GM11168 (cell line): ENCODE data around the gene CDC7.

Experiments used
- in situ Hi-C: fragments of 300-500 bp; cut with MboI; formaldehyde crosslinking; loops from one replicate; pipeline ENCODE4 v1.12.0; 2022; ENCODE audit warnings: low sequenced_read_pairs; ENCODE audit not compliant: unreplicated experiment

The CDC7 gene

DNA sequence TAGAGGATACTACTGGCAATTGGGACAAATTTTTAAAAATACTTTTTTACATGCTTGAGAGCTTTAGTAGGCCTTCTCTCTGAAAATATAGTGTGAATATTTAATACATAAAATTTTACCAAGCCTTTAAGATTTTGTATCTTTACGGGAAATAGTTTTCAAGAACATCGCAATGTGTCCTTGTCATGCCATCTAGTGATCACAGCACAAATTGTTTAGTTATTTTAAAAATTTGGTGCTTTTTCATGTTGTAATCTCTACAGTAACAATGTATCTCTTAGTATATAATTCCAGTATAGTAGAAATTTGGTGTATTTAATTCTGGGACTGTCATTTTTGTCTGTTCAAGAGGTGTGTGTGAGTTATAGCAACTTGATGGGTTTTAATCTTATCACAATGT is 6.7 kb downstream of the CDC7 start:
- in situ Hi-C loops: no loop called here

DNA sequence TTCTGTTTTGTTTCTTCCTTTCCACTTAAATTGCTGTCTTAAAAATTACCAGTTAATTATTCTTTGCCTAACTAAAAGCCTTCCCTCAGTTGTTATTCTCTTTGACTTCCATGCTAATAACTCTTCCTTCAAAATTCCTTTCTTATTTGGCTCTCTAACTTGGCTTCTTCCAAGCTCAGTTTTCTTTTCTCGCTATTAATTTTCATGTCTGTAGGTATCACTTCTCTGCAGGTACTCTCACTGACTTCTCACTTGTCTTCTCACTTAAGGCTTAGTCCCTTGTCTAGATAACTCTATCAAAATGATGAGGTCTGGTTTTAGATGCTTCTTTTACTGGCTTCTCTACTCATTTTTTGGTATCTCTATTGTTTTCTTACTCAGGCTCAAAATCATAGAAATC is 10.1 kb downstream of the CDC7 start:
- in situ Hi-C loops: loop anchor here (10.0 kb wide), 1 partner anchor 414 kb away; no protein-coding TSS in a partner anchor

DNA sequence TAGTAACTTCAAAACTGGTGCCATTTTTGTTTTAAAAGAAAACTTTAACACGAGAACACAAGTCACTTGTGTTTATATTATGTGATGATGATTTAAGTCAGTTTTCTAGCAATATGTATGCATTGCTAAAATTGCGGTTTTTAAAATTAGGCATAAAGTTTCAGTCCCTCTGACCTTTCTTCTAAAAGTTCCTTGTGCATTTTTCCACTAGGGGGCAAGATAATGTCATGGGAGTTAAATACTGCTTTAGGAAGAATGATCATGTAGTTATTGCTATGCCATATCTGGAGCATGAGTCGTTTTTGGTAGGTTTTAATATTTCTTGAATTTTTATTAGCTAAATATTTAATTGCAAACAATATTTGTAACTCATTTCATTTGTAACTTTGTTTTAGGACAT is 10.7 kb downstream of the CDC7 start:
- in situ Hi-C loops: loop anchor here (10.0 kb wide), 1 partner anchor 413 kb away; no protein-coding TSS in a partner anchor

DNA sequence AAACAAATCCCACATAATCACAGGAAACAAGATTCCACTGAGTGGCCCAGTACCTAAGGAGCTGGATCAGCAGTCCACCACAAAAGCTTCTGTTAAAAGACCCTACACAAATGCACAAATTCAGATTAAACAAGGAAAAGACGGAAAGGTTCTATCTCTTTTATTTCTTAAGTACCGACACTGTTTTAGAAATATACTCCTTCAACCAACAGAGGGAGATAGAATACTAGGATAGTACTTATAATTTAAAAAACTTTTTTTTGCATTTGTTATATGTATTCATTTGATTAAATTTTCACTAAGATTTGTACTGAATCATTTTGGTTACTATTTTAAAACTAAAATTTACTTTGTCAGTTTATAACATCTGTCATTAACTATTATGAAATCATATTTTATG is 12.5 kb downstream of the CDC7 start:
- in situ Hi-C loops: loop anchor here (10.0 kb wide), 1 partner anchor 412 kb away; no protein-coding TSS in a partner anchor

DNA sequence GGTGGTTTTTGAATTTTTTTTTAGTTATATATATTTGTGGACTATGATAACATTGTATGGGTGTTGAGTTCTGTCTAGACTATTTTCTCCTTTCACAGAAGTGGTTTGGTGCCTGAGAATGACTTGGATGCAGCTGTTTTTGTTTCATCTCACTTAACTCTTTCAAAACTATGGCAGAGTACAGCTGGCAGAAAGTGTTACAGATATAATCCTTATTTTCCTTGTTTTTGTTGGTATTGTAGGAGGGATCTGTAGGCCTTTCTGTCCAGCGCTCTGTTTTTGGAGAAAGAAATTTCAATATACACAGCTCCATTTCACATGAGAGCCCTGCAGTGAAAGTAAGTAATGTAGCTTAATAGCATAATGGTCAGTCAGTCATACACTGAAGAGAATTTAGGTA is 13.1 kb downstream of the CDC7 start:
- in situ Hi-C loops: loop anchor here (10.0 kb wide), 1 partner anchor 411 kb away; no protein-coding TSS in a partner anchor

DNA sequence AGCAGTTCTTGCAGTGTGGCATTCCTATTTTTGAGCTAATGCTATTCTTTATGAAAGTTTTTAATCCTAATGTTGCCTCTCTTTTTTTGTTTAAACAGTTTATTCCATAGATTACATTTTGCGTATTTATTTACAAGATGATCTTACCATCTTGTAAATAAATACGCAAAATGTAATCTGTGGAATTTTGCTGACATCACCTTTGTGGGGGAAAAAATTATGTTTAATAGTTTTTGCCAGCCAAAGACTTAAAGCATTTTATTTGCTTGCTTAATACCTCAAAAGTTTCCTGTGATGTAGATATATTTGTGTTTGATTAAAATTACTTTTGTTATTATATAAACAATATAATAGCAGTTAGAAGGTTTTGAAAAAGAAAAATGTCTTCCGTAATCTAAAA is 15.3 kb downstream of the CDC7 start:
- in situ Hi-C loops: loop anchor here (10.0 kb wide), 1 partner anchor 409 kb away; no protein-coding TSS in a partner anchor

DNA sequence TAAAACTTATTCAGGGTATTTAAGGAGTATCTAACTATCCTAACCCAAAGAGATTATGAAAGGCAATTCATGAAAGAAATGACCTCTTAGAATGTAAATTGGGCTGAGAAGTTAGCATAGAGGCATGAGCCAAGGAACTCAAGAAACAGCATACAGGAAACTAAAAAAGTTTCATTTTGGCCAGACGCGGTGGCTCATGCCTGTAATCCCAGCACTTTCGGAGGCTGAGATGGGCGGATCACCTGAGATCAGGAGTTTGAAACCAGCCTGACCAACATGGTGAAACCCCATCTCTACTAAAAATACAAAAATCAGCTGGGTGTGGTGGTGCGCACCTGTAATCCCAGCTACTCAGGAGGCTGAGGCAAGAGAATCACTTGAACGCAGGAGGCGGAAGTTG is 16.0 kb downstream of the CDC7 start:
- in situ Hi-C loops: loop anchor here (10.0 kb wide), 1 partner anchor 408 kb away; no protein-coding TSS in a partner anchor

DNA sequence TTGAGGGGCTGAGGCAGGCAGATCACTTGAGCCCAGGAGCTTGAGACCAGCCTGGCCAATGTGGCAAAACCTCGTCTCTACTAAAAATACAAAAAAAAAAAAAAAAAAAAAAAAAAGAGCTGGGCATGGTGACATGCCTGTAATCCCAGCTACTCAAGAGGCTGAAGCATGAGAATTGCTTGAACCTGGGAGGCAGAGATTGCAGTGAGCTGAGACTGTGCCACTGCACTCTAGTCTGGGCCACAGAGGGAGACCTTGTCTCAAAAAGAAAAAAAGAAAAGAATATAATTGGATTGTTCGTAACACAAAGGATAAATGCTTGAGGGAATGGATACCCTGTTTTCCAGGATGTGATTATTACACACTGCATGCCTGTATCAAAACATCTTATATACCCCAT is 18.5 kb downstream of the CDC7 start:
- in situ Hi-C loops: loop anchor here (10.0 kb wide), 1 partner anchor 406 kb away; no protein-coding TSS in a partner anchor

DNA sequence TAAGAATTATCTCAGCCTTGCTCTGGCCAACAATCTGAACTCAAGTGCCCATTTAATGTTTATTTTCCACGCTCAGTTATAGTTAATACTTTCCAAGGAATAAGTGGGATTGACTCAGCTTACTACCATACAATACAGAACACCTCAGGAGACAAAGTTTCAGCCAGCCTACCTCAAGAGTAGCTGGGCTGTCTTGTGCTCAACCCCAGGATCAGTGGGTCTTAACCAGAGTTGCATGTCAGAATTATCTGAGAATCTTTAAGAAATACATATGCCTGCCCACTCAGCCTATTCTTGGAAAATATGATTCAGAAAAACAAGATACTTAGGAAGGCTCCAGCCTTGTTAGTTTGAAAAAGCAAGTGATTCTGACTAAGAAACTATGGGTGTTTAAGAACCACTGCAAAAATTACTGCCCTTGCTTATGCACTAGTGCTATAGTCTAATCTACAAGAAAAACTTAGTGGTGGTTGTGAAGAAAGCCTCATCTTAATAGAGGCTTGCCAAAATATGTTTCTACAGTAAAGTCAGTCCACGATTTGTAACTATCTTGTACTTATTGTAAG is 20.4 kb downstream of the CDC7 start:
- in situ Hi-C loops: no loop called here

DNA sequence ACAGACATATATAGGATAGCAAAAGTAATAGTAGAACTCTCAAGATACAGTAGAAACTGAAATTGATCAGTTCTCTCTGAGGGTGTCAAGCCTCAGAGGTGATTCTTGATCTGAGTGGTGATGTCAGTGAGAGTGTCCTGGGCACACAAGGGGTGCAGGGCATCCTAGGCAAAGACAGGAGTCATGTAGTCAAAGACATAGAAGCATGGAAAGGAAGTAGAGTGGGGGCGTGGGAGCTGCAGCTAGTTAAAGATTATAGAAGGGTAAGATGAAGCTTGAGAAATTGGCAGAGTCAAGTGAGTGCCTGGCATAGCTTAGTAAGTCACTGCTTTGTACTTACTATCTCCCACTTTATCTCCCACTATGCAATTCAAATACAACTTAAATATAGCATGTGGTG is 22.8 kb downstream of the CDC7 start:
- in situ Hi-C loops: no loop called here

DNA sequence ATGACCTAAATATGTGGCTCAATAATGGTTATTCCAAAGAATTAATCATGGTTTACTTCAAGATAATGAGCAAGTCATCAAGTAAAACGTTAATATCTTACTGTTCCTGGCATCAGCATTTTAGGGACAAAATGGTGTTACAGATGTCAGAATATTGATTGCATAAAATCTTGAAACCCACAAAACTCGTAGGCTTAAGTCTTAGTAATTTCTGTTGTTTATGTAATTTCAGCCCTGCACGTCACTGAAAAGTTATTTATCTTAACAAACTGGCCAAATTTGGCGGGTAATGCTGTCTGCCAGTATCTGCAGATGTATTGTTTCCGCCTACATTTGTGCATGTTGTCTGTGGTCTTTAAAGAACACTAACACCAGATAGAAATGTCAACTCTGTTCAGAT is 25.8 kb downstream of the CDC7 start:
- in situ Hi-C loops: no loop called here

DNA sequence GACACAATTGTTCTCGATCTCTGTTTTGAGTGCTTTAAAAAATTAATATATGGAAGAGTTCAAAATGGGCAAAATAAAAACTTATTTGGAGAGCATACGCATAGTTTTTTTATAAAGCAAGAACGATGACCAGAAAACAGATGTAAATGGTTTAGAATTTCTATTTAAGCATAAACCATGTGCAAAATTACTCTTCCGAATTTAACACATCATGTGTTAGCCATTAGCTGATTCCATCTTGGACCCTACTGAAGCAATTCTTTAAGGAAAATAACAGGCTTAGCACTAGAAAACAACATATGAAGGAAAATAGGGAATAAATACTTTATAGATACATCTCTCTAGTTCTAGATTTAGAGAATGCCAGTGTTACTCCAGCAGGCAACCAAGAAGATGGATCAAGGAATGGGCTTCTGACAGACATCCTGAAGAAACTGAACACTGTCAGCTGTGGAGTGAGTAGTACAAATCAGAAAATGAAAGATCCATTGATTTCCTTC is 26.7 kb downstream of the CDC7 start:
- in situ Hi-C loops: no loop called here

DNA sequence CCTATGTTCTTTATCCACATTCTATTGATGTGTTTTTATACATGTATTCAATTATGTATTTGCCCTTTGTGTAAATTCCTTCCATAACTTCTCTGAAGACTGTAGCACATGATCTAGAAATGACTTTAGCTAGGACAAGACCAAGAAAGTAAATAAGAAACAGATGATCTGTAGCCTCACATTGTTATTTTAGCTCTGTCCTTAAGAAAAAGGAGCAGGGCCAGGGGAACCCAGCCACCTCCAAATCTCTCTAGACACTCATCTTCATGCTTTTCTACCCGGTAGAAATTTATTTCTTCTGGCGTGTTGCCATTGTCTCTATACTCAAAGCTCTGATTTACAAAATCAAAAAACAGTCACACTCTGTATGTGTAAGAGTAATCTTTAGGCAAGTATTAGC is 27.1 kb downstream of the CDC7 start:
- in situ Hi-C loops: no loop called here

DNA sequence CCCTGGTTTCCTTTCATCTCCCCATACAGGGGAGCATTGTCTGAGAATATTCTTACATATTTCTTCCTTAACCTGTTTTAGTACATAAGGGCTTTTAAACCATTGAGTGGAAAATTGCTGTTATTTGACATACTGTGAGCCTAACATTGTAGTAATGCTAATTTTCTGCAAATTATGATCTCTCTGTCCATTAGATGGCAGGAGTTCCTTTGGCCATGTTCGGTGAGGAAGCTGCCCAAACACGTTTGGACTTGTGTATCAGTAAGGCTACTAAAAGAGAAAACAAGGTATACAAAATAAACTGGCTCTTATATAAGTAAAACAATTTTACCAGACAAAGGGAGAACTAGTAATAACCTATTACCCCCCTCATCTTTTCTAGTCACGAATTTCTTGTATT is 29.2 kb downstream of the CDC7 start:
- in situ Hi-C loops: no loop called here

DNA sequence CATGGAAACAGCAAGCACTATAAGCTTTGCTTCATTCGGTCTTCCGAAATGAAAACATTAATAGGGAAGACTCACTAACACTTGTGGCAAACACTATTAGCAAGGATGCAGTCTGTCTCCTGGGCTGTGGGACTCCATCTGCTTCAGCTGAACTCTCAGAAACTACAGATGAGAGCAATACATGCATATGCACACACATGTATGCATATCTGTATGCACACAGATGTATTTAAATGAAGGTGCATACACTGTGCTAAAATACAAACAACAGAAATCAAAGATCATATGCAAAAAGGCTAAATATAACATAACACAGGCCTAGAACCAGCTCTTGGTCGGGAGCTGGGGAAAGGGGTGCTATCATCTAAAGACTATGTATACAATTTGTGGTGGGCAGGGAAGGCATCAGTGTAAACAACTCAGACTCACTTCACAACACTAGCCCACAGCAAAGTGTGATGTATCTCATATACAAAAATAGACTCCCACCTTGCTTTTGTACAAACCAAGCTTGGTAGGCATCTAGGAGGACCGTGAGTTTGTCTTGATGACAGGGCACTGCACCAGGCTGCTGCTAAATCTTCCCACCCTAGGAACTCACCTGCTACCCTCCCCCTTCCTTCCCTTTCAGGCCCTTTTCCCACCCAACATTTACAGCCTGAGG is 32.8 kb downstream of the CDC7 start:
- in situ Hi-C loops: no loop called here

DNA sequence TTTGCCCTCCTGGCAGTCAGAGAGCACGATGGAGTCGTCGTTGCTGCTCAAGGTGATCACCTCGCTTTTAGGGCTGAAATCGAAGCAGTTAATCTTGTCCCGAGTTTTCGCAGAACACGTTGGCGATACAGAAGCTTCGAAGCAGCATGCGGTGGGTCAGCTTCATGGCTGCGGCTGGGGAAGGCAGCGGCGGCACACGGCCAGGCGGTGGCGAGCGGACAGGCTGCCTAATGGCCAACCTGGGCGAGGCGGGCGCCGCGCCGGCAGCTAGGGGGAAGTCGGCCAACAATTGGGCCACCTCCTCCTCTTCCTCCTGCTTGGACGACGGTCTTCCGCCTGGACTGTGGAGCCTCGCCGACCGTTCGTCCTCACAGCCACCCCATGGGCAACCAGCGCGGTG is 34.8 kb downstream of the CDC7 start:
- in situ Hi-C loops: no loop called here

DNA sequence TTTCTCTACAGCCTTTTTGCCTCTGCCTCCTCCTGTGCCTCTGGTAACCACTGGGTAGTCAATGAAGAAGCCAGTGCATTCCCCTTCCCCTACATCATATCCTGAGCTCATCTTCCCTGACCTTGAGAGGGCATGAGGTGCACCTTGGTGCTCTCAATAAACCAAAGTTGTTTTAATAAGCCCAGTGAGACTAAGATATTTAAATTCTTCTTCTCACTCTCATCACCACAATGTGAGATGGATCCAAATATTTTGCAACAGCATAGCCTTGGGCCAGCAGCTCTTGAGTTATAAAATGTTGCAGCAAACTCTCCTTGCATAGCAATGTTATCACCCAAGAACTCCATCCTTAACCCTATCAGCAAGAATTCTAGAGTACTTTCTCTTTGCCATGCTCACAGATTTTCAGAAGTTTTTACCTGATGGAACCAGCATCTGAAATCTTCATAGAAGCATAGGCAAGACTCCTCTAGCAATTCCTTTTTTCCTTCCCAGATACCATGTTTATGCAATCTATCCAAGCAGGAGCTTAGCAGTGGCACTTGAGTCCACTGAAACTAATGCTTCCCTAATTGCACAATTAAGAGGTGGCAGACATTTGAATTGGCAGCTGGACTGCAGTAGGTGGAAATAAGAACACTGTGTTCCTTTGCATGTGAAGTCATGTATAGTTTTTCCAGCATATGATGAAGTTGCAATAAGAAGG is 36.8 kb downstream of the CDC7 start:
- in situ Hi-C loops: no loop called here

DNA sequence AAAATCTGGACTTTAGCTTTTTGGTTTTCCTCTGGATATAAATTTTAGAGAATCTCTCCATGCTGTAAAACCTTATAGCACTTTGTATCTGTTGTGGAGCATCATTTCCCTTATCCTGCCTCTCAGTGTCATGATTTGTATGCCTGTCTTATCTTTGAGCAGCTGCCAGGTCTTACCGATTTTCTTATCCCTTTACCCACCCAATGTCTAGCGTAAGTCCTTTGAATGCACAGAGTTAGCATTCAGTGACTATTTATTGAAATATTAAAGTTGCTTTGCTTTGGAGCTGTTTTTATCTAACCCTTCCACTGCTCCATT is 37.3 kb downstream of the CDC7 start:
- in situ Hi-C loops: no loop called here

DNA sequence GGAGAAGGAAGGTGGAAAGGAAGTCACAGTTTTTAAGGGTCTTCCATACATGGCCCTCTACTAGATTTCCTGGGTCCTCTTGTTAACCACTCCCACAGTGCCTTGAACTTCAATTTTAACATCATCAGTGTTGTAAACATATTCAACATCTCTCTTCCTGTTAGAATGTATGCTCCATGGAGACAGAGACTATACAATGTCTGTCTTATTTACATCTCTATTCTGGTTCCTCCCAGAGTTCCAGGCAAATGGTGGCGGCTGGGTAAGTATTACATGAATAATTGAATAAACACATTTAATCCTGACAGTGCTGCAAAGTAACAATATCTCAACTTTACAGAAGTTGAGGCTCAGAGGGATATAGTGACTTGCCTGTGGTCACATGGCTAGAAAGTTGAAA is 40.3 kb downstream of the CDC7 start:
- in situ Hi-C loops: no loop called here

DNA sequence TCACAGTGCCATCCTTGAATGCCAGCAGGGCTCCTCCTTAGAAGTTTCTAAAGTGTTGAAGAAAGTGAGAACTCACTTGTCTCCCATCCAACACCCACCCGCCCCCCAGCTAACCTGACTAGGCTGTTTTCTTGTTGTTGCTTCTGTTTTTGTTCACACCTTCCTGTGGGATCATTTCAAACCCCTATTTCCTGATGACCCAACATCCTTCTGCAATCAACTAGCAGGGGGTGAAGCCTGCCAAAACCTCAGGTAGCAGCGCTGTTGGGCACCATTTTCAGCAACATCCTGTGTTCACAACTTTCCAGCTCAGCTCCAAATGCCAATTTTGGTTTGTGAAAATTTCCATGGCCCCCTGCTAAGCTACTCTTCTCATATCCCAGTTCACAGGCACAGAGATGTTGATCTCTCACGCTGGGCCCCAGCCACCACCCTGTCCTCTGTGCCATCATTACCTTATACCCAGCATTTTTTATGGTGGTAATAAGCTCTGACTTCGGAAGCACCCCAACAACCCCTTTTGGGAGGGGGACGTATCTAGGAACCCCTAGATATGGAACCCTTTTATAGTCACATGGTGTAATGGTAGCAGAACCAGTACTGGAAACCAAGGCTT is 41.4 kb downstream of the CDC7 start:
- in situ Hi-C loops: no loop called here
